ENCODE data around the gene CRTC1.

The CRTC1 gene

DNA sequence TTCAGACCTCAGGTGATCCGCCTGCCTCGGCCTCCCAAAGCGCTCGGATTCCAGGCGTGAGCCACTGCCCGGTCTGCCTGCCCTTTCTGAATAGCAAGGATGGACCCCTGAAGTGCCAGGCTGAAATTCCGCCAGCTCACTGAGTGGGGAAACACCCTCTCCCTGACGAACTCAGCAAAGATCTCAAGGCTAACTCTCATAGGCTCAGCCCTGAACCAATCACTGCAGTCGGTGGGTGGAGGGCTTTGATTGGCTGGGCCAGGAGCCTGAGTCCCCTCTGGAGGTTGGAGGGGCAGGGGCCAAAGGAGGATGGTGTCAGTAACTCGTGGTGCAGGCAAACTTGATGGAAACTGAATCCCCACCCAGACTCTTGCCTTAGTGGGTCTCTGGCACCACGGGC, 118.9 kb downstream of the CRTC1 start:
- no peak for ATAC-seq

DNA sequence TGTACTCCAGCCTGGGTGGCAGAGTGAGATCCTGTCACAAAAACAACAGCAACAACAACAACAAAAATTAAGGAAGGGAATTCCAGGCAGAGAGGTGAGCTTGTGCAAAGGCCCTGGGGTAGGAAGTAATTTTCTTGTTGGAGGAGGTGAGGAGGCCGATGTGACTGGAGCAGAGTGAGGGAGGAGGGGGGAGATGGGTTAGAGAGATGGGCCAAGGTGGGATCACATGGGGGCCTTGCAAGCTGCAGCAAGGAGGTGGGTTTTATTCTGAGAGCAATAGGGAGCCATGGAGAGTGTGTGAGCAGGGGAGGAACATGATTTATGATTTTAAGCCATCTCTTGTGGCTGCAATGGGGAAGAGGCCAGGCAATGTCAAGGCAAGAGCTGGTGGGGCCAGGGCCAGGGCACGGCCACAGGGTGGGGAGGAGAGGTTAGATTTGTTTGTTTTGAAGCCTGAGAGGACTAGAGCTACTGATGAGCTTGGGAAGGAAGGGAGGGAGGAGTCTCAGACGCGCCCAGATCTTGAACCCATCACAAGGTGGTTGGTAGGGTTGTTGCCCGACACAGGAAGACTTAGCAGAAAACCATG, 120.2 kb downstream of the CRTC1 start:
- TF ChIP-seq ZNF565 (CRISPR knock-in tag; conservative IDR thresholded peaks at IDR 0.05; ENCODE audit: low read depth) = no peak
- TF ChIP-seq ZFP30 (CRISPR knock-in tag; IDR thresholded peaks at IDR 0.05) = no peak
- TF ChIP-seq ARNTL (CRISPR knock-in tag; IDR thresholded peaks at IDR 0.05; ENCODE audit: borderline replicate concordance, low read depth) = no peak
- no peak for TF ChIP-seq CSDC2 (CRISPR knock-in tag; IDR thresholded peaks at IDR 0.05)
- TF ChIP-seq OSR1 (CRISPR knock-in tag; IDR thresholded peaks at IDR 0.05) = no peak
- TF ChIP-seq, protein P1, sequence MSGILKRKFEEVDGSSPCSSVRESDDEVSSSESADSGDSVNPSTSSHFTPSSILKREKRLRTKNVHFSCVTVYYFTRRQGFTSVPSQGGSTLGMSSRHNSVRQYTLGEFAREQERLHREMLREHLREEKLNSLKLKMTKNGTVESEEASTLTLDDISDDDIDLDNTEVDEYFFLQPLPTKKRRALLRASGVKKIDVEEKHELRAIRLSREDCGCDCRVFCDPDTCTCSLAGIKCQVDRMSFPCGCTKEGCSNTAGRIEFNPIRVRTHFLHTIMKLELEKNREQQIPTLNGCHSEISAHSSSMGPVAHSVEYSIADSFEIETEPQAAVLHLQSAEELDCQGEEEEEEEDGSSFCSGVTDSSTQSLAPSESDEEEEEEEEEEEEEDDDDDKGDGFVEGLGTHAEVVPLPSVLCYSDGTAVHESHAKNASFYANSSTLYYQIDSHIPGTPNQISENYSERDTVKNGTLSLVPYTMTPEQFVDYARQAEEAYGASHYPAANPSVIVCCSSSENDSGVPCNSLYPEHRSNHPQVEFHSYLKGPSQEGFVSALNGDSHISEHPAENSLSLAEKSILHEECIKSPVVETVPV (CRISPR knock-in tag; IDR thresholded peaks at IDR 0.05) = no peak
- TF ChIP-seq ZC3H10 (CRISPR knock-in tag; IDR thresholded peaks at IDR 0.05) = no peak
- ATAC-seq = no peak

More for the DNA sequence above, 118.9 kb downstream of the CRTC1 start:
- no peak for TF ChIP-seq ZFP3 (CRISPR knock-in tag; IDR thresholded peaks at IDR 0.05)
- TF ChIP-seq CSDC2 (CRISPR knock-in tag; IDR thresholded peaks at IDR 0.05) = no peak
- TF ChIP-seq TOX (CRISPR knock-in tag; IDR thresholded peaks at IDR 0.05; ENCODE audit: borderline replicate concordance) = no peak
- TF ChIP-seq, protein P2, sequence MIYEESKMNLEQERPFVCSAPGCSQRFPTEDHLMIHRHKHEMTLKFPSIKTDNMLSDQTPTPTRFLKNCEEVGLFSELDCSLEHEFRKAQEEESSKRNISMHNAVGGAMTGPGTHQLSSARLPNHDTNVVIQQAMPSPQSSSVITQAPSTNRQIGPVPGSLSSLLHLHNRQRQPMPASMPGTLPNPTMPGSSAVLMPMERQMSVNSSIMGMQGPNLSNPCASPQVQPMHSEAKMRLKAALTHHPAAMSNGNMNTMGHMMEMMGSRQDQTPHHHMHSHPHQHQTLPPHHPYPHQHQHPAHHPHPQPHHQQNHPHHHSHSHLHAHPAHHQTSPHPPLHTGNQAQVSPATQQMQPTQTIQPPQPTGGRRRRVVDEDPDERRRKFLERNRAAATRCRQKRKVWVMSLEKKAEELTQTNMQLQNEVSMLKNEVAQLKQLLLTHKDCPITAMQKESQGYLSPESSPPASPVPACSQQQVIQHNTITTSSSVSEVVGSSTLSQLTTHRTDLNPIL (CRISPR knock-in tag; IDR thresholded peaks at IDR 0.05; ENCODE audit: low read depth) = no peak
- TF ChIP-seq, protein P1 (CRISPR knock-in tag; IDR thresholded peaks at IDR 0.05) = no peak
- TF ChIP-seq, protein P3, sequence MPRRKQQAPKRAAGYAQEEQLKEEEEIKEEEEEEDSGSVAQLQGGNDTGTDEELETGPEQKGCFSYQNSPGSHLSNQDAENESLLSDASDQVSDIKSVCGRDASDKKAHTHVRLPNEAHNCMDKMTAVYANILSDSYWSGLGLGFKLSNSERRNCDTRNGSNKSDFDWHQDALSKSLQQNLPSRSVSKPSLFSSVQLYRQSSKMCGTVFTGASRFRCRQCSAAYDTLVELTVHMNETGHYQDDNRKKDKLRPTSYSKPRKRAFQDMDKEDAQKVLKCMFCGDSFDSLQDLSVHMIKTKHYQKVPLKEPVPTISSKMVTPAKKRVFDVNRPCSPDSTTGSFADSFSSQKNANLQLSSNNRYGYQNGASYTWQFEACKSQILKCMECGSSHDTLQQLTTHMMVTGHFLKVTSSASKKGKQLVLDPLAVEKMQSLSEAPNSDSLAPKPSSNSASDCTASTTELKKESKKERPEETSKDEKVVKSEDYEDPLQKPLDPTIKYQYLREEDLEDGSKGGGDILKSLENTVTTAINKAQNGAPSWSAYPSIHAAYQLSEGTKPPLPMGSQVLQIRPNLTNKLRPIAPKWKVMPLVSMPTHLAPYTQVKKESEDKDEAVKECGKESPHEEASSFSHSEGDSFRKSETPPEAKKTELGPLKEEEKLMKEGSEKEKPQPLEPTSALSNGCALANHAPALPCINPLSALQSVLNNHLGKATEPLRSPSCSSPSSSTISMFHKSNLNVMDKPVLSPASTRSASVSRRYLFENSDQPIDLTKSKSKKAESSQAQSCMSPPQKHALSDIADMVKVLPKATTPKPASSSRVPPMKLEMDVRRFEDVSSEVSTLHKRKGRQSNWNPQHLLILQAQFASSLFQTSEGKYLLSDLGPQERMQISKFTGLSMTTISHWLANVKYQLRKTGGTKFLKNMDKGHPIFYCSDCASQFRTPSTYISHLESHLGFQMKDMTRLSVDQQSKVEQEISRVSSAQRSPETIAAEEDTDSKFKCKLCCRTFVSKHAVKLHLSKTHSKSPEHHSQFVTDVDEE (CRISPR knock-in tag; IDR thresholded peaks at IDR 0.05) = no peak
- TF ChIP-seq, protein P4, sequence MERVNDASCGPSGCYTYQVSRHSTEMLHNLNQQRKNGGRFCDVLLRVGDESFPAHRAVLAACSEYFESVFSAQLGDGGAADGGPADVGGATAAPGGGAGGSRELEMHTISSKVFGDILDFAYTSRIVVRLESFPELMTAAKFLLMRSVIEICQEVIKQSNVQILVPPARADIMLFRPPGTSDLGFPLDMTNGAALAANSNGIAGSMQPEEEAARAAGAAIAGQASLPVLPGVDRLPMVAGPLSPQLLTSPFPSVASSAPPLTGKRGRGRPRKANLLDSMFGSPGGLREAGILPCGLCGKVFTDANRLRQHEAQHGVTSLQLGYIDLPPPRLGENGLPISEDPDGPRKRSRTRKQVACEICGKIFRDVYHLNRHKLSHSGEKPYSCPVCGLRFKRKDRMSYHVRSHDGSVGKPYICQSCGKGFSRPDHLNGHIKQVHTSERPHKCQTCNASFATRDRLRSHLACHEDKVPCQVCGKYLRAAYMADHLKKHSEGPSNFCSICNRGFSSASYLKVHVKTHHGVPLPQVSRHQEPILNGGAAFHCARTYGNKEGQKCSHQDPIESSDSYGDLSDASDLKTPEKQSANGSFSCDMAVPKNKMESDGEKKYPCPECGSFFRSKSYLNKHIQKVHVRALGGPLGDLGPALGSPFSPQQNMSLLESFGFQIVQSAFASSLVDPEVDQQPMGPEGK (CRISPR knock-in tag; IDR thresholded peaks at IDR 0.05; ENCODE audit: borderline replicate concordance) = no peak
- TF ChIP-seq GLIS3 (CRISPR knock-in tag; IDR thresholded peaks at IDR 0.05) = no peak
- TF ChIP-seq ZNF565 (CRISPR knock-in tag; conservative IDR thresholded peaks at IDR 0.05; ENCODE audit: low read depth) = no peak
- TF ChIP-seq PPARA (CRISPR knock-in tag; IDR thresholded peaks at IDR 0.05; ENCODE audit: borderline replicate concordance) = no peak
- no peak for TF ChIP-seq ARNTL (CRISPR knock-in tag; IDR thresholded peaks at IDR 0.05; ENCODE audit: borderline replicate concordance, low read depth)
- TF ChIP-seq ZNF8 (CRISPR knock-in tag; IDR thresholded peaks at IDR 0.05) = no peak

DNA sequence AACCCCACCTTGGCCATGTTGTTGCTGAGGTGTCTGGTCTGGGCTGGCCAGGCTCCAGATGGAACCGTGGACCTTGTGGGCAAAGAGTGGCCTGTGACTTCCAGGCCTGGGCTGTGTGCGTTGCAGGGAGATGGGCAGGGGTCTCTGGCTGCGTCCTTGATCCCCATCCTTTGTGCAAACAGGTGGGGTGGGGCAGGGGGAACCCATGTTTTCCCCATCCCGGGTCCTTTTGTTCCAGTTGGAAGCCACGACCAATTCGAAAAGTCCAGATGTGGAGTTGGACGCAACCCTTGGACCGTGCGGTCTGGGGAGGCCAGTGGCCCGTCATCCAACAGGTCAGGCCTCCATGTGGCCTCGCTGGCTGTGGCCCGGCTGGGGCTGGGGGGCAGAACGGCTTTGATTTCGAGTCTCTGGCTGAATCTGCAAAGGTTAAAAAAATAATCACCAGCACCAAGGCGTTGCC, 120.7 kb downstream of the CRTC1 start:
- no peak for ATAC-seq
- TF ChIP-seq ISL1 (CRISPR knock-in tag; IDR thresholded peaks at IDR 0.05) (no peak), PPARA (CRISPR knock-in tag; IDR thresholded peaks at IDR 0.05; ENCODE audit: borderline replicate concordance) (no peak), ZNF70 (CRISPR knock-in tag; IDR thresholded peaks at IDR 0.05) (no peak), SNAI2 (CRISPR knock-in tag; IDR thresholded peaks at IDR 0.05) (no peak), ZFP30 (CRISPR knock-in tag; IDR thresholded peaks at IDR 0.05) (no peak)
- TF ChIP-seq, protein P4 (CRISPR knock-in tag; IDR thresholded peaks at IDR 0.05; ENCODE audit: borderline replicate concordance) = no peak
- TF ChIP-seq, protein P2 (CRISPR knock-in tag; IDR thresholded peaks at IDR 0.05; ENCODE audit: low read depth) = no peak
- TF ChIP-seq, protein P3 (CRISPR knock-in tag; IDR thresholded peaks at IDR 0.05) = no peak

All from SK-N-SH treated with all-trans-retinoic acid at 6 μM for 48 hours (cell line).